Activated T-cell treated with anti-CD3 and anti-CD28 coated beads, Interleukin-2, amount 50 U/mL, for 4 hours (primary cell): ENCODE measurements around the gene PSMB3. TPM values are rescaled to one million over a fixed set of nuclear protein-coding genes. Genes with fewer than 3 reads are reported as not detected.

Experiments used
- ATAC-seq, 2 donors: fragments of 200-7000 bp; cut with Tn5 transposase; one replicate each; pipeline ENCODE4 v1.10.0; 2021
- DNase-seq: peaks from one replicate; pipeline ENCODE4 v3.0.0-alpha.2; 2020
- H3K27me3 Mint-ChIP-seq: one replicate; pipeline ENCODE4 v1.8.0; 2021; ENCODE audit warnings: low read depth, mixed read lengths
- H3K36me3 Mint-ChIP-seq: one replicate; pipeline ENCODE4 v1.8.0; 2022; ENCODE audit warnings: mixed read lengths; ENCODE audit not compliant: insufficient read depth
- H3K4me1 Mint-ChIP-seq: one replicate; pipeline ENCODE4 v1.8.0; 2021; ENCODE audit warnings: low read depth, mixed read lengths
- H3K4me3 Mint-ChIP-seq: one replicate; pipeline ENCODE4 v1.8.0; 2021; ENCODE audit warnings: mild to moderate bottlenecking, moderate library complexity, mixed read lengths
- H3K9me3 Mint-ChIP-seq: one replicate; pipeline ENCODE4 v1.8.0; 2021; ENCODE audit warnings: mixed read lengths
- total RNA-seq, 3 donors: library from RNA; stranded (reverse); gene quantifications; one replicate each; pipeline ENCODE4 v1.2.1, GENCODE V29; 2021

The PSMB3 gene
- total RNA-seq, 3 donors from 2014 or later, result 527 to 569 (median 554) TPM

DNA sequence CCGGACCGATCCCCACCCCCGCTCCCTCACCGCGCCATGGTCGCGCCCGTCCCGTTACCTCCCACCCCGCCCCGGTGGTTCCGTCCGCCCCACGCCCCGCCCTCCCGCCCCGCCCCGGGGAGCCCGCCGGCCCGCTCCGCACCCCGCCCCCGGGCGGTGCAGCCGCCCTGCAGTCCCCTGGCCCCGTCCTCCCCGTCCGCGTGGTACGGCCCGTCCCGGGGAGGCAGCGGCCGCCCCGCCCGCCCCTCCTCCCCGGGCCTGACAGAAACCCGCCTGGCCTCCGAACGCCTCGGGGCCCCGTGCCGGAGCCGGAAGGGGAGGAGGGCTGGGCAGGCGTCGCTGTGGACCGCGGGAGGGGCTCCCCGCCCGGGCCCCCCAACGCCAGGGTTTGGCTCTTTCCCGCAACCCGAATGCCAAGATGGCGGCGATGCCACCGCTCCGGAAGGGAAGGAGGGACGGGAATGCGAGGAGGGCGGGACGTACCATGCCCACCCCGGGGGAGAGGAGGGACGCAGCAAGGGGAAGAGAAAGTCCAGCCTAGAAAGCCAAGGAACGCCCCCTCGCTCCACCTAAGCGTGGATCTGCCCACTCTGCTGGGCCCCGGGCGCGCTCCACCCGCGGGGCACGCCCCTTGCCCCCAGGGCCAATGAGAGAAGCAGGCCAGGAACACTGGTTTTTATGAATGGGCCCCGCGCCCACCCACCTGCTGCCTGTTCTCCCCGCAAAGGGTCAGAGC lies 47.1 kb downstream of the PSMB3 start, which contains the start of gene PIP4K2B:
Gene PIP4K2B, minus strand, starts transcription at position 56 of the 736 bp plus-strand sequence. CDS start 132 bp downstream, outside the sequence.
- H3K4me1 Mint-ChIP-seq, result peaks cover 33% of the 10 kb centered on the region
- H3K9me3 Mint-ChIP-seq, result no peaks in the 10 kb centered on the region
- H3K27me3 Mint-ChIP-seq, result no peaks in the 10 kb centered on the region
- DNase-seq, result peak; percentile 77
- peak; percentile 79 to 83 for ATAC-seq
- peak within 1 kb of the TSS; percentile 88 for H3K4me3 Mint-ChIP-seq
- peaks cover 19% of the 10 kb centered on the region for H3K36me3 Mint-ChIP-seq

GRCh38 chr17:38800237-38800760 lies 47.8 kb downstream of the PSMB3 start:
- Mint-ChIP-seq H3K4me3 (peak overlapping the region; percentile 87), H3K4me1 (peaks cover 32% of the 10 kb centered on the region), H3K27me3 (no peaks in the 10 kb centered on the region), H3K36me3 (peaks cover 19% of the 10 kb centered on the region), H3K9me3 (no peaks in the 10 kb centered on the region)
- ATAC-seq (no peak), DNase-seq (no peak)

DNA sequence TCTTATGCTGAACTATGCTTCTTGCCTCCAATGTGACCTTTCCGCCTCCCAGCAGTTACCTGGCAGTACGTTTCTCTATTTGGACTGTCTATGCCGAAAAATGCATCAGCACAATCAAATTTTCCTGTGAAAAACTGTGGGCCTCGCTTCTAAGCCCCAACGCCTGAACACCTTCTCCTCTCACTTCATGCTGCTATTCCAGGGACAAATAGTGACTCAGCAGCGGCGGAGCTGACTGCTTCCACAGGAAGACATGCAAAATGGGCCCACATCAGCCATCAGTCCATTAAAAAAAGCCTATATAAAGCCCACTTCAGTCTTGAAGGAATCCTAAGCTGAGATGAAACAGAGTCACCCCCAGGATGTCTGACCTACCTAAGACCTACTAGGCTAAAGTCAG lies 57.3 kb downstream of the PSMB3 start:
- H3K4me1 Mint-ChIP-seq, result no peaks in the 10 kb centered on the region
- no peaks in the 10 kb centered on the region for H3K27me3 Mint-ChIP-seq
- H3K36me3 Mint-ChIP-seq, result peaks cover 28% of the 10 kb centered on the region
- DNase-seq, result no peak
- no peak for ATAC-seq
- H3K4me3 Mint-ChIP-seq, result no peak overlapping the region
- no peaks in the 10 kb centered on the region for H3K9me3 Mint-ChIP-seq

Other genes with a start within 250 kb of the PSMB3 start
- under 1 TPM in 2 of 3 donors, not detected in 1; 0.16 to 0.49 TPM for gene SRCIN1, start 146.8 kb upstream of the PSMB3 start, total RNA-seq
- 100 to 1,000 TPM; 110 to 131 (median 110) TPM for gene EPOP, start 77.8 kb upstream of the PSMB3 start, total RNA-seq
- 100 to 1,000 TPM; 263 to 315 (median 286) TPM for gene MLLT6, start 47.5 kb upstream of the PSMB3 start, total RNA-seq
- gene CISD3, start 22.4 kb upstream of the PSMB3 start, total RNA-seq, result 10 to 100 TPM; 47.2 to 73.3 (median 67.8) TPM
- gene PCGF2, start 4.4 kb upstream of the PSMB3 start, total RNA-seq, result under 1 TPM; 0.16 to 0.58 (median 0.43) TPM
- gene PIP4K2B, start 46.8 kb downstream of the PSMB3 start, total RNA-seq, result 10 to 100 TPM; 33.6 to 40.5 (median 39.3) TPM
- 10 to 100 TPM; 32.7 to 36.5 (median 32.9) TPM for gene CWC25, start 72.6 kb downstream of the PSMB3 start, total RNA-seq
- 1,000 to 10,000 TPM; 2,350 to 2,556 (median 2,362) TPM for gene RPL23, start 101.0 kb downstream of the PSMB3 start, total RNA-seq
- gene LASP1, start 117.3 kb downstream of the PSMB3 start, total RNA-seq, result 100 to 1,000 TPM in 1 of 3 donors, 10 to 100 TPM in 2; 74.7 to 109 (median 88.2) TPM
- under 1 TPM in 1 of 3 donors, not detected in 2; 0.08 TPM for gene FBXO47, start 214.7 kb downstream of the PSMB3 start, total RNA-seq